Measurements from ENCODE around the gene PDE4D. TPM values are rescaled to one million over a fixed set of nuclear protein-coding genes. Genes with fewer than 3 reads are reported as not detected.

PDE4D gene
- total RNA-seq, 1 experiment from 2014 or later = 11.6 TPM

DNA sequence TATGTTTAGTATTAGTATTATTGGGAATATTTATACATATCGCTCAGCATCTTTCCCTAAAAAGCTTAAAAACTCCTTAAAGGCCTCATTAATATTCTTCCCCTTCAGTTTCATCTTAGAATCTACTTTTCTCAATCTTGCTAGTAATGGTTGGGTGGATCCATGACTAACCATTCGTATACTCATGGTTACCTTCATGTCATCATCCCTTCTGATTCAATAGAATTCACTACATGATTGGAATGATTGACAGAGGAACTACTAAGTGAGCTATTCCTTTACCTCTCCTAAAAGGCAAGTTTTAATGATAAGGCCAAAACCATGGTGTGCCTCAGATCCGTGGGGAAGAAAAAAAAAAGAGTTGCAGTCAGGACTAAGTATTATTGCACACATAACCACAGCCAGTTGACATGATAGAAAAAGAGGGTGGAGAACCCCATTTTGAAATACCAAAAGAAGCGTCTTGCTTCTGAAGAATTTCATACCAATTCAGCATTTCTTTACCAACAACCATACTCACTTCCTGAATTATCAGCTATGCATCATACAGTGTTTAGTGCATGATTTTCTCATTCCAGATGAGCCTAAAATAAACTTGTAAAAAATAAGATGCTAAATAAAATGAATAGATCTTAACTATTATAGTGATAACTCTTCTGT lies 624.6 kb downstream of the PDE4D start:
- intact Hi-C loops (cut with micrococcal nuclease; ENCODE audit: unreplicated experiment) = no loop called here
- Mint-ChIP-seq H3K36me3 (ENCODE audit: insufficient read depth, unreplicated experiment) (no peaks in the 10 kb centered on the region), H3K4me1 (ENCODE audit: low read depth, unreplicated experiment) (peaks cover 9% of the 10 kb centered on the region), H3K27ac (ENCODE audit: unreplicated experiment) (no peak overlapping the region), H3K9me3 (ENCODE audit: low read depth, unreplicated experiment) (no peaks in the 10 kb centered on the region), H3K4me3 (ENCODE audit: low read depth, unreplicated experiment) (no peak overlapping the region), H3K27me3 (ENCODE audit: unreplicated experiment) (no peaks in the 10 kb centered on the region)
- BruUV-seq (replicated peaks) = no TSS peak
- CTCF ChIA-PET = no interaction called here
- no peak for DNase-seq
- TF ChIP-seq, protein P1, sequence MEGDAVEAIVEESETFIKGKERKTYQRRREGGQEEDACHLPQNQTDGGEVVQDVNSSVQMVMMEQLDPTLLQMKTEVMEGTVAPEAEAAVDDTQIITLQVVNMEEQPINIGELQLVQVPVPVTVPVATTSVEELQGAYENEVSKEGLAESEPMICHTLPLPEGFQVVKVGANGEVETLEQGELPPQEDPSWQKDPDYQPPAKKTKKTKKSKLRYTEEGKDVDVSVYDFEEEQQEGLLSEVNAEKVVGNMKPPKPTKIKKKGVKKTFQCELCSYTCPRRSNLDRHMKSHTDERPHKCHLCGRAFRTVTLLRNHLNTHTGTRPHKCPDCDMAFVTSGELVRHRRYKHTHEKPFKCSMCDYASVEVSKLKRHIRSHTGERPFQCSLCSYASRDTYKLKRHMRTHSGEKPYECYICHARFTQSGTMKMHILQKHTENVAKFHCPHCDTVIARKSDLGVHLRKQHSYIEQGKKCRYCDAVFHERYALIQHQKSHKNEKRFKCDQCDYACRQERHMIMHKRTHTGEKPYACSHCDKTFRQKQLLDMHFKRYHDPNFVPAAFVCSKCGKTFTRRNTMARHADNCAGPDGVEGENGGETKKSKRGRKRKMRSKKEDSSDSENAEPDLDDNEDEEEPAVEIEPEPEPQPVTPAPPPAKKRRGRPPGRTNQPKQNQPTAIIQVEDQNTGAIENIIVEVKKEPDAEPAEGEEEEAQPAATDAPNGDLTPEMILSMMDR (IDR thresholded peaks at IDR 0.05; ENCODE audit: unreplicated experiment) = no peak

DNA sequence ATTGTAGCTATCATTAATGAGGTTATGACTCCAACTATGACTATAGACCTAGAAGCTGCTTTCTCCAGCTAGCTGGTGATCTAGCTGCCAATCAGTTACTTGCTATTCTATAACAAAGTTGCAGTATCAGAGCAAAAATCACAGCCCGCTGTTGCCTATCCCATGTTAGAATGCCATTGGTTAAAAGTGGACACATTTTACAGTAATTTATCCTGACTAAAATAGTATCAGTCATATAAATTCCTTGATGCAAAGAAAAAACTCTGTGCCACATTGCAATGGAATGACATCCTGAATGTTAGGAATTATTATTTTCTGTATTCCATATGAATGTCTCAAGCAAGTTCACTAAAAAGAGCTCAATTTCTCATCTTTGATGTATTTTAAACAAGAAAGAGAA lies 626.5 kb downstream of the PDE4D start:
- no peak for DNase-seq
- Mint-ChIP-seq H3K4me3 (ENCODE audit: low read depth, unreplicated experiment) (no peak overlapping the region), H3K27ac (ENCODE audit: unreplicated experiment) (no peak overlapping the region), H3K4me1 (ENCODE audit: low read depth, unreplicated experiment) (peaks cover 9% of the 10 kb centered on the region), H3K9me3 (ENCODE audit: low read depth, unreplicated experiment) (no peaks in the 10 kb centered on the region), H3K27me3 (ENCODE audit: unreplicated experiment) (no peaks in the 10 kb centered on the region), H3K36me3 (ENCODE audit: insufficient read depth, unreplicated experiment) (no peaks in the 10 kb centered on the region)
- CTCF ChIA-PET = interaction anchor here (1.4 to 2.3 kb wide), 2 partner anchors 29 to 101 kb away, joined by 3 to 7 read pairs; no protein-coding TSS in a partner anchor
- no TSS peak for BruUV-seq (replicated peaks)
- TF ChIP-seq, protein P1 (IDR thresholded peaks at IDR 0.05; ENCODE audit: unreplicated experiment) = no peak
- intact Hi-C loops (cut with micrococcal nuclease; ENCODE audit: unreplicated experiment) = no loop called here

DNA sequence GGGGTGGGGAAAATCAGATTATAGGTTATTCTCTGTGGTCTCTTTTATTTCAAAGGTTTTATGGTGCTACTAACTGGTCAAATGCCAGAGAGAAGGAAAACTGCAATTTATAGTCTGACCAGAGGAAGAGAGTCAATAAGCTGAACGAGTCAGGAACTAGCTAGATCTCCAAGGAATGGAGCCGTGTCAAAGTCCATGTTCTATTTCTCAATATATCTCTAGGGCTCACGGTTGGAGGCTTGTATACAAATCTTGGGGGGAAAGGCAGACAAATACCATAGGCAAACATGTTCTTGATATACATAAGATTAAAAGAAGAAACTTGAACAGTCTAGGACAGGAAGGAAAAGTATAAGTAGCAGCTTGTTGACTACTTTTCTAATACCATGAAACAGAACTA lies 627.1 kb downstream of the PDE4D start:
- Mint-ChIP-seq H3K27ac (ENCODE audit: unreplicated experiment) (no peak overlapping the region), H3K36me3 (ENCODE audit: insufficient read depth, unreplicated experiment) (no peaks in the 10 kb centered on the region), H3K27me3 (ENCODE audit: unreplicated experiment) (no peaks in the 10 kb centered on the region), H3K9me3 (ENCODE audit: low read depth, unreplicated experiment) (no peaks in the 10 kb centered on the region), H3K4me1 (ENCODE audit: low read depth, unreplicated experiment) (peaks cover 9% of the 10 kb centered on the region), H3K4me3 (ENCODE audit: low read depth, unreplicated experiment) (no peak overlapping the region)
- no TSS peak for BruUV-seq (replicated peaks)
- TF ChIP-seq, protein P1 (IDR thresholded peaks at IDR 0.05; ENCODE audit: unreplicated experiment) = no peak
- intact Hi-C loops (cut with micrococcal nuclease; ENCODE audit: unreplicated experiment) = no loop called here
- CTCF ChIA-PET = interaction anchor here (1.3 to 2.3 kb wide), 3 partner anchors 30 to 101 kb away, joined by 3 to 7 read pairs (median 4); no protein-coding TSS in a partner anchor
- DNase-seq = no peak

DNA sequence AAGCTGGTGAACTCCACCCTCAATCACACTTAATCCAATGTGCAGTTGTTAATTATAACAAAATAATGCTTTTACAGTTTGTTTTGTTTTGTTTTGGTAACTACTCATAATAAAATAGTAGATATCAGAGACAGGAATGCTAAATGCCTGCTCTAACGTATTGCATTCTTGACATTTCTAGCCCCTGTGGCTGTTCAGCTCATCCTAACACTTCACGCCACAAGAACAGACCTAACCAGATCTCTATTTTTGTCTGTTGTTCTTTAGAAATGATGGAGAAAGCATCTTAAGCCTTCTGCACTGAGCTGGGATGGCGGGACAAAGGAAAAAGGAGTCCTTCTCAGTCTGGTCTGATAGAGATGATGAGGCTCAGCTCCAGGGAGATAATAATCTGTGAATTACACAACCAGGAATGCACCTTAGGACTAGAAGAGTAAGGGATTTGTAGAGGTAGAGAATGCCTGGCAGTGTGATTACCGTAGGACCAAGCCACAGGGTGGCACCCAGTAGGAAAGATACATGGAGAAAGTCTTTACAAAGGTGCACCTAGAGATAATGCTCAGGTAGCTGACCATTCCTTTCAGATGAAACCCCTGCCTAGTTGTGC lies 628.8 kb downstream of the PDE4D start:
- no peaks in the 10 kb centered on the region for H3K36me3 Mint-ChIP-seq (ENCODE audit: insufficient read depth, unreplicated experiment)
- H3K27ac Mint-ChIP-seq (ENCODE audit: unreplicated experiment) = no peak overlapping the region
- CTCF ChIA-PET = interaction anchor here (1.0 to 2.3 kb wide), 2 partner anchors 11 to 103 kb away, joined by 4 to 7 read pairs; no protein-coding TSS in a partner anchor
- H3K9me3 Mint-ChIP-seq (ENCODE audit: low read depth, unreplicated experiment) = no peaks in the 10 kb centered on the region
- no peak for DNase-seq
- BruUV-seq (replicated peaks) = no TSS peak
- H3K4me3 Mint-ChIP-seq (ENCODE audit: low read depth, unreplicated experiment) = no peak overlapping the region
- H3K4me1 Mint-ChIP-seq (ENCODE audit: low read depth, unreplicated experiment) = peaks cover 9% of the 10 kb centered on the region
- intact Hi-C loops (cut with micrococcal nuclease; ENCODE audit: unreplicated experiment) = no loop called here
- TF ChIP-seq, protein P1 (IDR thresholded peaks at IDR 0.05; ENCODE audit: unreplicated experiment) = no peak
- no peaks in the 10 kb centered on the region for H3K27me3 Mint-ChIP-seq (ENCODE audit: unreplicated experiment)

Measured in Calu3 (cell line).